GM19239 (cell line): ENCODE measurements around the gene PRSS12.

Source experiments
- DNase-seq: peaks from one replicate; pipeline ENCODE4 v3.0.0; 2011; ENCODE audit warnings: low spot score; ENCODE audit not compliant: insufficient read length
- FAIRE-seq: peaks from 2 replicates; lab custom pipeline; 2011; peaks lifted over from hg19 to GRCh38; lab: Jason Lieb, UNC

The PRSS12 gene

GRCh38 chr4:118235566-118236120 lies 117.2 kb downstream of the PRSS12 start:
- DNase-seq (no peak), FAIRE-seq (no peak)
